Natural killer cell (primary cell): ENCODE measurements around the gene FRAS1. TPM values are rescaled to one million over a fixed set of nuclear protein-coding genes. Genes with fewer than 3 reads are reported as not detected.

Experiments used
- ATAC-seq, 3 donors: fragments of 150-1000 bp in 2 of 3; fragments of 200-7000 bp in 1 of 3; cut with Tn5 transposase; 1 replicate in 1 of 3; 2 replicates in 2 of 3; pipeline ENCODE4 v1.10.0; 2021; ENCODE audit warnings: mild to moderate bottlenecking in 2 of 3, moderate library complexity in 2 of 3
- DNase-seq, 2 donors: peaks; one replicate each; pipeline versions ENCODE4 v3.0.0 to v3.0.0-alpha.2; 2013 to 2021; ENCODE audit warnings: mixed read lengths in 1 of 2
- H3K27ac ChIP-seq: one replicate; pipeline ENCODE4 v1.5.1; 2013; ENCODE audit warnings: mild to moderate bottlenecking, low read length
- H3K27me3 ChIP-seq: one replicate; pipeline ENCODE4 v1.6.1; 2013; ENCODE audit warnings: low read length; ENCODE audit not compliant: control insufficient read depth, insufficient read depth
- H3K36me3 ChIP-seq: one replicate; pipeline ENCODE4 v1.6.1; 2013; ENCODE audit warnings: low read length; ENCODE audit not compliant: control insufficient read depth, insufficient read depth
- H3K4me1 ChIP-seq: one replicate; pipeline ENCODE4 v1.6.1; 2013; ENCODE audit warnings: low read length; ENCODE audit not compliant: control insufficient read depth, insufficient read depth
- H3K4me3 ChIP-seq: one replicate; pipeline ENCODE4 v1.5.1; 2013; ENCODE audit warnings: low read length
- H3K9me3 ChIP-seq: one replicate; pipeline ENCODE4 v1.6.1; 2013; ENCODE audit warnings: low read length; ENCODE audit not compliant: control insufficient read depth, insufficient read depth
- H3K27ac Mint-ChIP-seq, 2 donors: one replicate each; pipeline ENCODE4 v1.8.0; 2022; ENCODE audit warnings: mild to moderate bottlenecking in 2 of 2, mixed read lengths in 2 of 2, moderate library complexity in 1 of 2
- H3K27me3 Mint-ChIP-seq, 2 donors: one replicate each; pipeline ENCODE4 v1.8.0; 2022; ENCODE audit warnings: low read depth in 2 of 2, mixed read lengths in 2 of 2
- H3K36me3 Mint-ChIP-seq: one replicate; pipeline ENCODE4 v1.8.0; 2022; ENCODE audit warnings: mixed read lengths
- H3K4me1 Mint-ChIP-seq, 2 donors: one replicate each; pipeline ENCODE4 v1.8.0; 2022; ENCODE audit warnings: mixed read lengths in 2 of 2
- H3K4me3 Mint-ChIP-seq: one replicate; pipeline ENCODE4 v1.8.0; 2022; ENCODE audit warnings: mild to moderate bottlenecking, moderate library complexity, mixed read lengths
- H3K9me3 Mint-ChIP-seq, 2 donors: one replicate each; pipeline ENCODE4 v1.8.0; 2022; ENCODE audit warnings: mixed read lengths in 2 of 2
- CTCF ChIP-seq: fragments of 200-600 bp; IDR thresholded peaks from one replicate; pipeline ENCODE4 v1.8.0; 2022; ENCODE audit warnings: antibody characterized with exemption
- WGBS: methylation state at CpG from one replicate; pipeline ENCODE4 v1.1.7; 2013; ENCODE audit warnings: missing lambda C conversion rate; ENCODE audit not compliant: insufficient coverage; 5-methylcytosine and 5-hydroxymethylcytosine counted together
- intact Hi-C: fragments of 100-400 bp; cut with micrococcal nuclease; formaldehyde crosslinking; loops from one replicate; pipeline ENCODE4 v1.14.2; 2022
- total RNA-seq, 4 donors: library from RNA; stranded (reverse); fragments of 120-200 nt in 1 of 4; gene quantifications; one replicate each; pipeline versions ENCODE4 v1.2.3 to v1.2.4, GENCODE V29; 2013 to 2022

Gene FRAS1
- total RNA-seq, 3 donors from 2014 or later (not counting 1 experiment from before 2014, with no cell fraction given) = 0.15 to 0.31 TPM; not detected in 1

GRCh38 chr4:78225236-78225635 is 168.1 kb downstream of the FRAS1 start:
- no peak for TF ChIP-seq CTCF
- Mint-ChIP-seq H3K9me3 (peaks cover 2 to 5% of the 10 kb centered on the region in 2 donors), H3K27me3 (peaks cover 10 to 45% of the 10 kb centered on the region in 2 donors), H3K4me1 (no peaks in the 10 kb centered on the region), H3K36me3 (peaks cover 11% of the 10 kb centered on the region), H3K27ac (no peak overlapping the region), H3K4me3 (no peak overlapping the region)
- H3K9me3 ChIP-seq = no peaks in the 10 kb centered on the region
- no peaks in the 10 kb centered on the region for H3K36me3 ChIP-seq
- 89% methylated on average over 3 of the region's 3 CpGs for WGBS
- no peak overlapping the region for H3K27ac ChIP-seq
- H3K27me3 ChIP-seq = no peaks in the 10 kb centered on the region
- ATAC-seq = no peak
- no peaks in the 10 kb centered on the region for H3K4me1 ChIP-seq
- intact Hi-C loops = no loop called here
- DNase-seq = no peak
- H3K4me3 ChIP-seq = no peak overlapping the region

DNA sequence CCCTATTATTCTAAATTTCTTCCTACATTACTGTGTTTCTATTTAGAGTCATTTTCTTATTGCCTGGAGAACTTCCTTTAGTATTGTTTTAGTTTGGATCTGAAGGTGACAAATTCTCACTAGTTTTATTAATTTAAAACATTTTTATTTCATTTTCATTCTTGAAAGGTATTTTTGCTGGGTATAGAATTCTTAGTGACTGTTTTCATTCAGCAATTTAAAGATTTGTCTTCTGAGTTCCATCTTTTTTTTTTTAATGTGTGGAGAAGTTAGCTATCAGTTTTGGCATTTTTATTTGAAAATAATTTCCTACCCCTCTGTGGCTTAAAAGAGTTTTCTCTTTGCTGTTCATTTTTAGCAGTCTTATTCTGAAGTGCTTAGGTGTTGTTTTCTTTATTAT is 169.2 kb downstream of the FRAS1 start:
- Mint-ChIP-seq H3K9me3 (peaks cover 2 to 5% of the 10 kb centered on the region in 2 donors), H3K27ac (no peak overlapping the region), H3K36me3 (peaks cover 11% of the 10 kb centered on the region), H3K27me3 (peaks cover 10 to 45% of the 10 kb centered on the region in 2 donors), H3K4me1 (no peaks in the 10 kb centered on the region), H3K4me3 (no peak overlapping the region)
- H3K4me1 ChIP-seq = no peaks in the 10 kb centered on the region
- H3K9me3 ChIP-seq = no peaks in the 10 kb centered on the region
- H3K4me3 ChIP-seq = no peak overlapping the region
- H3K27me3 ChIP-seq = no peaks in the 10 kb centered on the region
- no peak for DNase-seq
- intact Hi-C loops = no loop called here
- TF ChIP-seq CTCF = no peak
- ATAC-seq = no peak
- H3K27ac ChIP-seq = no peak overlapping the region
- no peaks in the 10 kb centered on the region for H3K36me3 ChIP-seq

GRCh38 chr4:78227411-78228057 is 170.4 kb downstream of the FRAS1 start:
- Histone ChIP-seq H3K4me3 (no peak overlapping the region), H3K4me1 (no peaks in the 10 kb centered on the region), H3K27me3 (no peaks in the 10 kb centered on the region), H3K36me3 (no peaks in the 10 kb centered on the region), H3K9me3 (no peaks in the 10 kb centered on the region), H3K27ac (no peak overlapping the region)
- H3K9me3 Mint-ChIP-seq = peaks cover 2 to 5% of the 10 kb centered on the region in 2 donors
- no peak overlapping the region for H3K4me3 Mint-ChIP-seq
- ATAC-seq (no peak), DNase-seq (no peak)
- TF ChIP-seq CTCF = no peak
- H3K27ac Mint-ChIP-seq = no peak overlapping the region
- peaks cover 10 to 45% of the 10 kb centered on the region in 2 donors for H3K27me3 Mint-ChIP-seq
- H3K36me3 Mint-ChIP-seq = peaks cover 11% of the 10 kb centered on the region
- 93% methylated on average over 1 of the region's 1 CpG for WGBS
- intact Hi-C loops = no loop called here
- no peaks in the 10 kb centered on the region for H3K4me1 Mint-ChIP-seq

GRCh38 chr4:78235800-78236199 is 178.7 kb downstream of the FRAS1 start:
- no peaks in the 10 kb centered on the region for H3K36me3 ChIP-seq
- Mint-ChIP-seq H3K27ac (no peak overlapping the region), H3K4me3 (no peak overlapping the region), H3K36me3 (no peaks in the 10 kb centered on the region), H3K4me1 (no peaks in the 10 kb centered on the region), H3K9me3 (no peaks in the 10 kb centered on the region), H3K27me3 (no peaks in the 10 kb centered on the region)
- H3K9me3 ChIP-seq = no peaks in the 10 kb centered on the region
- no peak for TF ChIP-seq CTCF
- no peak overlapping the region for H3K4me3 ChIP-seq
- intact Hi-C loops = no loop called here
- H3K27me3 ChIP-seq = no peaks in the 10 kb centered on the region
- no peaks in the 10 kb centered on the region for H3K4me1 ChIP-seq
- DNase-seq = no peak
- no peak overlapping the region for H3K27ac ChIP-seq
- no peak for ATAC-seq
